K562 (cell line): ENCODE results near the gene PRDX1.

Source experiments
- CHD2 ChIP-seq: IDR thresholded peaks from 2 replicates; pipeline ENCODE4 v1.6.1; 2011; ENCODE audit warnings: low read depth, low read length
- CTCF ChIP-seq, 3 experiments: IDR thresholded peaks in 2 of 3; conservative IDR thresholded peaks in 1 of 3; 2 replicates each; pipeline ENCODE4 v1.5.1; 2011 to 2012; ENCODE audit warnings: low read length in 3 of 3, mild to moderate bottlenecking in 3 of 3, control low read depth in 2 of 3, improper control_type of control experiment in 1 of 3, inconsistent platforms in 1 of 3, low read depth in 1 of 3, mixed read lengths in 1 of 3, moderate library complexity in 1 of 3; ENCODE audit not compliant: insufficient read depth in 2 of 3
- E2F5 ChIP-seq: sonication (generic); formaldehyde crosslinking; IDR thresholded peaks from 2 replicates; pipeline ENCODE4 v1.8.0; 2022; ENCODE audit warnings: mild to moderate bottlenecking, missing genetic modification reagents
- EHMT2 ChIP-seq: fragments of 450-650 bp; IDR thresholded peaks from 2 replicates; pipeline ENCODE4 v1.6.1; 2018; ENCODE audit warnings: antibody characterized with exemption
- HOMEZ ChIP-seq: fragments of 250-450 bp; sonication (Bioruptor Pico); IDR thresholded peaks from 2 replicates; pipeline ENCODE4 v1.4.0; 2020; ENCODE audit warnings: mild to moderate bottlenecking, moderate library complexity
- MAX ChIP-seq: sonication (generic); formaldehyde crosslinking; IDR thresholded peaks from 2 replicates; pipeline ENCODE4 v1.9.0; 2022; ENCODE audit warnings: mild to moderate bottlenecking, missing genetic modification reagents
- MXD1 ChIP-seq: fragments of 250-450 bp; sonication (Bioruptor Pico); IDR thresholded peaks from 2 replicates; pipeline ENCODE4 v1.8.0; 2021; ENCODE audit warnings: borderline replicate concordance, mild to moderate bottlenecking, moderate library complexity; ENCODE audit not compliant: poor library complexity, severe bottlenecking
- NR3C1 ChIP-seq: sonication (generic); formaldehyde crosslinking; IDR thresholded peaks from 2 replicates; pipeline ENCODE4 v1.8.1; 2022; ENCODE audit warnings: missing genetic modification reagents
- RAD51 ChIP-seq: fragments of 450-650 bp; IDR thresholded peaks from 2 replicates; pipeline ENCODE4 v1.7.1; 2016; ENCODE audit warnings: low read depth, mild to moderate bottlenecking, borderline replicate concordance
- TAF1 ChIP-seq: IDR thresholded peaks from 2 replicates; pipeline ENCODE4 v1.6.1; 2011; ENCODE audit warnings: mild to moderate bottlenecking, low read length, moderate library complexity; ENCODE audit not compliant: insufficient read depth, control insufficient read depth, severe bottlenecking; ENCODE audit errors: extremely low read depth
- TSC22D4 ChIP-seq: fragments of 450-650 bp; IDR thresholded peaks from 2 replicates; pipeline ENCODE4 v1.6.1; 2016; ENCODE audit warnings: missing genetic modification characterization, missing biosample characterization, control low read depth
- ZFX ChIP-seq: sonication (generic); formaldehyde crosslinking; IDR thresholded peaks from 2 replicates; pipeline ENCODE4 v1.8.0; 2022; ENCODE audit warnings: mild to moderate bottlenecking, missing genetic modification reagents, moderate library complexity

GRCh38 chr1:45510036-45510971 is 11.4 kb downstream of the PRDX1 start:
- TF ChIP-seq NR3C1 (CRISPR knock-in tag) (no peak), CTCF (IDR thresholded peaks at IDR 0.05 in 2 of 3, conservative IDR thresholded peaks at IDR 0.05 in 1 of 3; ENCODE audit: insufficient read depth in 2 of 3, low read depth in 1 of 3, low read length in 3 of 3) (no peak), EHMT2 (no peak), ZFX (CRISPR knock-in tag) (no peak), TAF1 (no peak), MAX (CRISPR knock-in tag) (no peak), MXD1 (no peak), TSC22D4 (tag) (no peak), HOMEZ (no peak), RAD51 (no peak), E2F5 (CRISPR knock-in tag) (no peak), CHD2 (no peak)
